Activated naive CD4-positive, alpha-beta T cell treated with Interleukin-2 at 50 U/mL for 16 hours (primary cell): ENCODE results near the gene AGPAT2.
"Not testable (repeated sequence)": the region's sequence is repeated elsewhere in the genome, so short reads cannot be mapped to it uniquely, and the experiment has no call there.

Source experiments
- DNase-seq: peaks from one replicate; pipeline ENCODE4 v3.0.0-alpha.2; 2020

Gene AGPAT2

GRCh38 chr9:136643596-136644342 is 43.5 kb downstream of the AGPAT2 start:
- DNase-seq, result no peak

DNA sequence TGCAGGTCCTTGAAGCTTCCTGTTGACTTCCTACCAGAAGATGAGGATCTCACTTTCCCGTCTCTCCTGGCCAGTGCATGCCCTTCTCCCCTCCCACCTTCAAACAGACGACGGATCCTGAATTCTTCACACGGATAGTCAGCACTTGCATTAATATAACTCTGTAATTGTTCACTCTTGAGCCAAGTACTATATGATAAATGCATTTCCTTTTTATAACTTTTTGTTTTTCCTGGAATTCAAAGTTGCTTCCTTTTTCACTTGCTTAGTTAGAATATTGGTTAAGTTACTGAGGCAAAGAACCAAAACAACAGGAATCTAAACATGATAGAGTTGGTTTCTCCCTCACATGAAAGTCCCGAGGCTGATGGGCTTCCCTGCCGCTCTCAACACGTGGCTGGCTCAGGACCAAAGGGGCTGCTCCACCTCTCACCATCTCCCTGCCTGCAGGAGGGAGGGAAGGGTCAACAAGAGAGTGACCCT is 44.8 kb downstream of the AGPAT2 start:
- DNase-seq, result no peak

GRCh38 chr9:136640171-136641111 is 46.8 kb downstream of the AGPAT2 start:
- DNase-seq, result no peak

- DNase-seq, result no peak
Measured at GRCh38 chr9:136634904-136635303, 52.4 kb downstream of the AGPAT2 start.

GRCh38 chr9:136632491-136633106 is 54.7 kb downstream of the AGPAT2 start:
- DNase-seq, result peak; percentile 29

GRCh38 chr9:136632072-136632471 is 55.2 kb downstream of the AGPAT2 start:
- not testable (repeated sequence) for DNase-seq

- DNase-seq, result peak; percentile 74
Measured at GRCh38 chr9:136631038-136632000, 55.9 kb downstream of the AGPAT2 start.

DNA sequence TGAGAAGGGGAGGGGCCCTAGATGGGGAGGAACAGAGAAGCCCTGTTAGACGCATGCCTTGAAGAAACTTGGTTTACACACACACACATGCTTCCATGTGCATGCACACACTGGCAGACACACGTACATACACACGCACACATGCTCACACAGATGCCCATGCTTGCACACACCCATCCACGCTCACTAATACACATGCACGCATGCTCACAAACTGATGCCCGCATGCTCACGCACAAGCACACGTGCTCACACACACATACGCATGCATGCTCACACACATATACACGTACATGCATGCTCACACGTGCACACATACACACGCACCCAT is 56.6 kb downstream of the AGPAT2 start:
- DNase-seq, result no peak

- peak; percentile 55 for DNase-seq
Measured at GRCh38 chr9:136629879-136630661, 57.2 kb downstream of the AGPAT2 start.

DNA sequence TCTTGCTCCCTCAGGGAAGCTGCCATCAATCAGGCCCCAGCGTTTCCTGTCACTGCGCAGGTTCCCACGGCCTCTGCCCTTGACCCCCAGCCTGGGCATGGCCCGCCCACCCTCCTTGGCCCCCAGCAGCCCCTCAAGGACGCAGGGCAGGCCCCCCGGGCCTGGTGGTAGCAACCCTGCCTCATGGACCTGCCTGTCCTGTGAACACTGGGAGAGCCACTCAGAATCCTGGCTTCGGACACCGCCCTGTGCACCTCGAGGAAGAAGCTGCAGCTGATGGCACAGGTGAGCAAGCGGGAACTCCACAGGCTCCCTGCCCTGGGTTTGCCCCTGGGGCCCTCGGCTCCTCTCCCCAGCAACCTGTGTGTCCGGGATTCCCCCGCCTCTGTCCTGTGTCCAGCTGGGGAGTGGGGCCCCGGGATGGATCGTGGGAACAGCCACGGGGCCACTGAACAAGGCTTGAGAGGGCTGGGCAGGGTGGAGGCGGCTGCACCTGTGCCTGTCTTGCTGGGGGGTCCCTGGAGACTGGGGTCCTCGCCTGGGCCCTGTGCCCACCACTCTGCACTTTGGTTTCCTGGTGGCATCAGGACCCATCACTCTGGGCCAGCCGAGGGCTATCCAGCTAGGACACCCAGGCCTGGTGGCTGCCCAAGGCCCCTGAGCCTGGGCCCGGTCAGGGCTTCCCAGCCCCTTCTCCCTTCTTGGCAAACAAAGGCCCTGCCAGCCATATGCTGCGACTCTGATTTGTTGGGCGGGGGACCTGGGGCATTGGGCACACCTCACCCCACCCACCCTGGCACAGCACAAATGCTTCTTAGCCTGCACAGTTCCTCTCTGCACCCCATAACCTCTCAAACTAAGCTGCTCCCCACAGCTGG is 58.0 kb downstream of the AGPAT2 start:
- DNase-seq, result no peak

DNA sequence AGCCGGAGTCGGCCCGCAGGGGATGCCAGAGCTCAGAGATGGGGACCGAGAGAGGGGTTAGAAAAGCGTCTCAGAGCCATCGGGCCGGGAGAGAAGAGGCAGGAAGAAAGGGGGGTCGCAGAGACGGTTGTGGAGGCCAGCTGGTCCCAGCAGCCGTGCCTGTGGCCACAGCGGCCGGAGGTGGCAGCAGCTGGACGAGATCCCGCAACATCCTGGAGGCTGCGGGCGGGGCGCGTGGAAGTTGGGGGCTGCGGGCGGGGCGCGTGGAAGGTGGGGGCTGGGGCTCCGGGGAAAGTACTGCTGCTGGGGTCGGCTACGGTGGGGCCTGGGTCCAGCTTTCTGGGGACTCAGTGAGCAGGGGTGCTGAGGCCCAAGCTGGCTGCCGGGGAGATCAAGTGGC is 59.0 kb downstream of the AGPAT2 start:
- no peak for DNase-seq

- no peak for DNase-seq
Measured at GRCh38 chr9:136627703-136628102, 59.6 kb downstream of the AGPAT2 start.

GRCh38 chr9:136626740-136627642 is 60.3 kb downstream of the AGPAT2 start:
- DNase-seq, result no peak

- DNase-seq, result no peak
Measured at GRCh38 chr9:136626066-136626725, 61.1 kb downstream of the AGPAT2 start.

DNA sequence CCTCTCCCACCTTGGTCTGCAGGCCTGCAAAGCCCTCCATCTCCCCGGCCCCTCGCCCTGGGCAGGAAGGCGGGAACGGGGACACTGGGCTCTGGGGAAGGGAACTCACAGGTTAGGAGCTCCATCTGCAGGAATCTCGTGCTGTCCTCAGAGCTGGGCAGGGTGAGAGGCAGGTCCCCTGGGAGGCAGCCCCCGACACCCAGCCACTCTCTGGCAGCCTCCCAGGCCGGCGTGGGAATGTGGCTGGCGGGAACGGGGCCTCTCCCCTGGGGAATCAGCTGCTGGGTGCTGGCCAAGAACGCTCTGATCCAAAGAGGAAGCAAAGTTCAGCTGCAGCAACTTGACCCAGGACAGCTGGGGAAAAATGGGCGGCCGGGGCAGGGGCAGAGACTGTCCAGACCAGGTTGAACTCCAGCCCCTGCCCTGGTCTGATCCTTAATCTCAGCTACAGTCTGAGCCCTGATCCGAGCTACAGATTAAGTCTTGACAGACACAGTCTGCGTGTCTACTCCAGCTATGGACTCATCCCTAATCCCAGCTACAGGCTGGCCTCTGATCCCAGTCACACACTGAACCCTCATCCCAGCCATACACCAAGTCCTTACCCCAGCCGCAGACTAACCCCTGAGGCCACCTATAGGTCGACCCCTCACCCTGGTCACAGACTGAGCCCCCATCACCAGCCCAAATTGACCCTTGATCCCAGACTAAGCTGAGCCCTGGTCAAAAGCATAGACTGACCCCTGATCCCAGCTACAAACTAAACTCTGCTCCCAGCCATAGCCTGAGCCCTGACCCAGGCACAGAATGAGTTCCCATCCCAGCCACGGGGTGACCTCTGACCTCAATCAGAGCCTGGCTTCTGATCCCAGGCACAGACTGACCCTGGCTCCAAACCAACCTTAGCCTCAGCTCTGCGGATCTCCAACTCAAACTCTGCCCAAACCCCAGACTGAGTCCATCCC is 61.9 kb downstream of the AGPAT2 start:
- DNase-seq, result no peak

- DNase-seq, result no peak
Measured at GRCh38 chr9:136624184-136624951, 62.9 kb downstream of the AGPAT2 start.

DNA sequence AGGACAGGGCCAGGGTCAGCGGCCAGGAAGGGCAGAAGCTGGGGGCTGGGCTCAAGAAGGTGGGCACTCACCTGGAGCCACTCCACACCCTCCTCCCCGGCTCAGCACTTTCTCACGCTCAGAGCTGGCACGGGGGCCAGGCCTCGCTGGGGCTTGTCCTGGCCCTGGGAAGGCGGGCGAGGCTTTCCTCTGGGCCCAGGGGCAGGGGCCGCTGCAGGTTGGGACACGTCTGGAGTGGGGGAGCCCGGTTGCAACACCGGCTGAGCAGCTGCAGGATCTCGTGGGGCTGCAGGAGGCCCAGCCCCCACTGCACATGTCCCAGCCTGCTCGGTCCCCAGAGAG is 63.4 kb downstream of the AGPAT2 start:
- DNase-seq, result no peak
